Testis (tissue), 3 donors: ENCODE measurements around the gene CHIA. TPM values are rescaled to one million over a fixed set of nuclear protein-coding genes. Genes with fewer than 3 reads are reported as not detected.

Experiments used
- DNase-seq: peaks from one replicate; pipeline ENCODE4 v3.0.0-alpha.2; 2019
- H3K27ac ChIP-seq, 2 donors: fragments of 200-600 bp; sonication (generic); one replicate each; pipeline ENCODE4 v1.5.1; 2019
- H3K27me3 ChIP-seq: fragments of 200-600 bp; sonication (generic); one replicate; pipeline ENCODE4 v1.5.1; 2019
- H3K36me3 ChIP-seq: fragments of 200-600 bp; sonication (generic); one replicate; pipeline ENCODE4 v1.5.1; 2017; ENCODE audit warnings: low read depth; ENCODE audit errors: missing control alignments
- H3K4me1 ChIP-seq: fragments of 200-600 bp; sonication (generic); one replicate; pipeline ENCODE4 v1.5.1; 2019
- H3K4me3 ChIP-seq, 2 donors: fragments of 200-600 bp; sonication (generic); one replicate each; pipeline ENCODE4 v1.5.1; 2017 to 2019
- H3K9me3 ChIP-seq: fragments of 200-600 bp; sonication (generic); one replicate; pipeline ENCODE4 v1.5.1; 2017
- POLR2A ChIP-seq: fragments of 450-650 bp; IDR thresholded peaks from one replicate; pipeline ENCODE4 v1.6.1; 2017; ENCODE audit warnings: antibody characterized with exemption, mild to moderate bottlenecking, moderate library complexity
- WGBS, 2 donors: methylation state at CpG; one replicate each; pipeline ENCODE4 v1.1.5; 2018; 5-methylcytosine and 5-hydroxymethylcytosine counted together
- intact Hi-C: fragments of 100-400 bp; cut with DNase I; formaldehyde crosslinking; loops from one replicate; pipeline ENCODE4 v1.15.1; 2023; ENCODE audit warnings: low total_unique reads
- polyA plus RNA-seq: library from polyadenylated mRNA; stranded (reverse); fragments of 350-450 nt; fragmentation: Illumina TruSeq; extraction: RNeasy Lipid Tissue Mini Kit (QIAGEN cat#74804); gene quantifications from one replicate; pipeline ENCODE4 v1.2.3, GENCODE V29; 2014; ENCODE audit warnings: low read depth, low replicate concordance; ENCODE audit not compliant: insufficient read depth
- total RNA-seq, 2 donors: library from RNA; depleted of rRNA; stranded (reverse); fragments of >200 nt; gene quantifications; one replicate each; pipeline ENCODE4 v1.2.3, GENCODE V29; 2016
- TF ChIP-seq, protein P1 (sequence below), 3 experiments: fragments of 450-650 bp in 2 of 3; fragments of 200-600 bp in 1 of 3; sonication (generic) in 1 of 3; IDR thresholded peaks; one replicate each; pipeline ENCODE4 v1.5.1; 2016 to 2019; ENCODE audit warnings: antibody characterized with exemption in 3 of 3, mild to moderate bottlenecking in 2 of 3, moderate library complexity in 1 of 3

The CHIA gene
- total and polyA plus RNA-seq, 3 donors from 2014 or later, result 0.31 to 0.70 TPM; not detected in 1

DNA sequence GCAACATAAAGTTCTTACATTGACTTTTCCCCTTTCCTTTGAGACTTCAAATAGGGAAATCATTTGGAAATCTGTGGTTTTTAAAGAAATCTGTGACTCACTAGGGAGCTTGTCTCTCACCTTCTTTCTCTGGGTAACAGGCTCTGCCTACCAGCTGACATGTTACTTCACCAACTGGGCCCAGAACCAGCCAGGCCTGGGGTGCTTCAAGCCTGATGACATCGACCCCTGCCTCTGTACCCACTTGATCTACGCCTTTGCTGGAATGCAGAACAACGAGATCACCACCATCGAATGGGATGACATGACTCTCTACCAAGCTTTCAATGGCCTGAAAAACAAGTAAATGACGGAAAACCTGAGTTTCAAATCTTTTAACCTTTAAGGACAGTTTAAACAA, 9.2 kb upstream of the CHIA start:
- H3K4me3 ChIP-seq, result no peak overlapping the region
- no peaks in the 10 kb centered on the region for H3K4me1 ChIP-seq
- WGBS, 2 donors, result 76 to 85% methylated on average over 5 of the region's 5 CpGs
- H3K9me3 ChIP-seq, result no peaks in the 10 kb centered on the region
- H3K36me3 ChIP-seq, result no peaks in the 10 kb centered on the region
- no peak overlapping the region for H3K27ac ChIP-seq
- DNase-seq, result no peak
- no peak for TF ChIP-seq POLR2A
- TF ChIP-seq, protein P1, sequence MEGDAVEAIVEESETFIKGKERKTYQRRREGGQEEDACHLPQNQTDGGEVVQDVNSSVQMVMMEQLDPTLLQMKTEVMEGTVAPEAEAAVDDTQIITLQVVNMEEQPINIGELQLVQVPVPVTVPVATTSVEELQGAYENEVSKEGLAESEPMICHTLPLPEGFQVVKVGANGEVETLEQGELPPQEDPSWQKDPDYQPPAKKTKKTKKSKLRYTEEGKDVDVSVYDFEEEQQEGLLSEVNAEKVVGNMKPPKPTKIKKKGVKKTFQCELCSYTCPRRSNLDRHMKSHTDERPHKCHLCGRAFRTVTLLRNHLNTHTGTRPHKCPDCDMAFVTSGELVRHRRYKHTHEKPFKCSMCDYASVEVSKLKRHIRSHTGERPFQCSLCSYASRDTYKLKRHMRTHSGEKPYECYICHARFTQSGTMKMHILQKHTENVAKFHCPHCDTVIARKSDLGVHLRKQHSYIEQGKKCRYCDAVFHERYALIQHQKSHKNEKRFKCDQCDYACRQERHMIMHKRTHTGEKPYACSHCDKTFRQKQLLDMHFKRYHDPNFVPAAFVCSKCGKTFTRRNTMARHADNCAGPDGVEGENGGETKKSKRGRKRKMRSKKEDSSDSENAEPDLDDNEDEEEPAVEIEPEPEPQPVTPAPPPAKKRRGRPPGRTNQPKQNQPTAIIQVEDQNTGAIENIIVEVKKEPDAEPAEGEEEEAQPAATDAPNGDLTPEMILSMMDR (IDR thresholded peaks at IDR 0.05), result no peak
- no peaks in the 10 kb centered on the region for H3K27me3 ChIP-seq
- intact Hi-C loops, result no loop called here

GRCh38 chr1:111283838-111284237, 6.8 kb upstream of the CHIA start:
- intact Hi-C loops, result no loop called here
- Histone ChIP-seq H3K9me3 (no peaks in the 10 kb centered on the region), H3K36me3 (no peaks in the 10 kb centered on the region), H3K4me1 (no peaks in the 10 kb centered on the region), H3K27me3 (no peaks in the 10 kb centered on the region), H3K4me3 (no peak overlapping the region), H3K27ac (no peak overlapping the region)
- TF ChIP-seq, protein P1 (IDR thresholded peaks at IDR 0.05), result no peak
- no peak for TF ChIP-seq POLR2A
- no peak for DNase-seq

DNA sequence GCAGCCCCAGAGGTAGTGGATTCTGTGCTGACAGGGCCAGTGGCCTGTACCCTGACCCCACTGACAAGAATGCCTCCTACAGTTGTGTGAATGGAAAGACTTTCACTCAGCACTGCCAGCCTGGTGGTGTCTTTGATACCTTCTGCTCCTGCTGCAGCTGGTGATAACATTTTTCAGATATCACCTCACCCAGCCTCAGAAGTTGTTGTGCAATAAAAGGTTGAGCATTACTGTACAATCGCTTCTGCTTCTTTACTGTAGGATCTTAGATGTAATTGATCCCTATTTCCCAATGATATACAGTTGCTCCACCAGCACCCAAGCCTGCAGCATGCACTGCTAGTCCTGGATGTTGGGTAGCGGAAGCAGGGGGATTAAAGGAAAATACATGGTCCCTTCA, 4.8 kb upstream of the CHIA start:
- H3K27me3 ChIP-seq, result no peaks in the 10 kb centered on the region
- no peaks in the 10 kb centered on the region for H3K4me1 ChIP-seq
- H3K4me3 ChIP-seq, result no peak overlapping the region
- 90 to 96% methylated on average over 2 of the region's 2 CpGs for WGBS, 2 donors
- H3K27ac ChIP-seq, result no peak overlapping the region
- H3K36me3 ChIP-seq, result no peaks in the 10 kb centered on the region
- no peak for DNase-seq
- TF ChIP-seq, protein P1 (IDR thresholded peaks at IDR 0.05), result no peak
- TF ChIP-seq POLR2A, result no peak
- no peaks in the 10 kb centered on the region for H3K9me3 ChIP-seq
- intact Hi-C loops, result no loop called here

DNA sequence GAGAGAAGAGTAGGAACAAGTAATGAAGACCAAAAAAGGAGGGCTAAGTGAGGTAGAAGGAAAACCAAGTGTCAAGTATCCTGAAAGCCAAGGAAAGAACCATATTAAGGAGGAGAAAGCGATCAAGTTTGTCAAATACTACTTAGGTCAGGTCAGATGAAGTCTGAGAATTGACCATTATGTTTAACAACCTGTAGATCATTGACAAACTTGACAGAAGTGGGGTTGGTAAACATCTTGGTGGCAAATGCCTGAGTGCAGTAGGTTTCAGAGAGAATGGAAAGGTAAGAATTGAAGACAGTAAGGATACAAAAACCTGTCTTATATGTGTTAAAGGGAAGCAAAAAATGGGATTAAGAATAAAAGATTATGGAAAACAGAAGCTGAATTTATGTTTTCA, 3.7 kb upstream of the CHIA start:
- H3K27me3 ChIP-seq, result no peaks in the 10 kb centered on the region
- H3K4me1 ChIP-seq, result no peaks in the 10 kb centered on the region
- no peaks in the 10 kb centered on the region for H3K36me3 ChIP-seq
- no peak for DNase-seq
- H3K4me3 ChIP-seq, result no peak overlapping the region
- TF ChIP-seq, protein P1 (IDR thresholded peaks at IDR 0.05), result no peak
- no peak for TF ChIP-seq POLR2A
- WGBS, 2 donors, result 0 to 47% methylated on average over 1 of the region's 1 CpG
- H3K9me3 ChIP-seq, result no peaks in the 10 kb centered on the region
- H3K27ac ChIP-seq, result no peak overlapping the region
- intact Hi-C loops, result no loop called here

DNA sequence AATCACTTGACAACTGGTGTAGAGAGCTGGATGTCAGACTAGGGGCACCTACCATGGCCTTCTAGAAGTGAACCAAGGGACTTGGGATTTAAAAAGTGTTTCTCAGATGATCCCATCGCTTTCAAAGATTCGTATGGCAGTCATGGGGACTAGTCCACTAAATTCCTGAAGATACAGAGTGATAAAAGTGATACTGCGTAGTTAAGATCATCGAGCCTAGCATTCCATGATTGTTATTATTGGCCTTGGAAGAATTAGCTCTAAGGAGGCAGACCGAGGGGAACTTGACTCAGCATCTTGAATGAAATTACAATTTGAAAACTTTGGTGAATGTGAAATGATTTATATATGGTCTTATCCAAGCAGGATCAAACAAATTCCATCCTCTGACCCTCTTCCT, 1.3 kb upstream of the CHIA start:
- Histone ChIP-seq H3K36me3 (no peaks in the 10 kb centered on the region), H3K27me3 (no peaks in the 10 kb centered on the region), H3K27ac (no peak overlapping the region), H3K9me3 (no peaks in the 10 kb centered on the region), H3K4me3 (no peak overlapping the region), H3K4me1 (no peaks in the 10 kb centered on the region)
- TF ChIP-seq POLR2A, result no peak
- TF ChIP-seq, protein P1 (IDR thresholded peaks at IDR 0.05), result no peak
- no peak for DNase-seq
- WGBS, 2 donors, result 56 to 62% methylated on average over 4 to 5 of the region's 5 CpGs
- intact Hi-C loops, result no loop called here
